Smooth muscle cell (in vitro differentiated cells): Measurements from ENCODE around the gene WASF2. TPM values are rescaled to one million over a fixed set of nuclear protein-coding genes. Genes with fewer than 3 reads are reported as not detected.

Source experiments
- DNase-seq: peaks from one replicate; lab custom pipeline; 2025; ENCODE audit not compliant: unreplicated experiment; lab: John Stamatoyannopoulos, UW
- H2AFZ ChIP-seq: fragments of 200-600 bp; sonication (generic); 2 replicates; pipeline ENCODE4 v1.6.0; 2016; ENCODE audit warnings: antibody characterized with exemption, low read depth, mild to moderate bottlenecking
- H3F3A ChIP-seq: fragments of 200-600 bp; sonication (generic); 2 replicates; pipeline ENCODE4 v1.6.0; 2017; ENCODE audit warnings: antibody characterized with exemption, low read depth
- H3K27ac ChIP-seq: fragments of 200-600 bp; sonication (generic); 2 replicates; pipeline ENCODE4 v1.5.1; 2016; ENCODE audit warnings: low read depth, mild to moderate bottlenecking
- H3K27me3 ChIP-seq: fragments of 200-600 bp; sonication (generic); 2 replicates; pipeline ENCODE4 v1.6.1; 2016; ENCODE audit warnings: low read depth, mild to moderate bottlenecking
- H3K36me3 ChIP-seq: fragments of 200-600 bp; sonication (generic); 2 replicates; pipeline ENCODE4 v1.5.1; 2016; ENCODE audit warnings: low read depth
- H3K4me1 ChIP-seq: fragments of 200-600 bp; sonication (generic); 2 replicates; pipeline ENCODE4 v1.5.1; 2016; ENCODE audit warnings: low read depth
- H3K4me2 ChIP-seq: fragments of 200-600 bp; sonication (generic); 2 replicates; pipeline ENCODE4 v1.6.0; 2016; ENCODE audit warnings: mild to moderate bottlenecking
- H3K4me3 ChIP-seq: fragments of 200-600 bp; sonication (generic); 2 replicates; pipeline ENCODE4 v1.5.1; 2016; ENCODE audit warnings: mild to moderate bottlenecking
- H3K79me2 ChIP-seq: fragments of 200-600 bp; sonication (generic); 2 replicates; pipeline ENCODE4 v1.6.0; 2016; ENCODE audit warnings: low read depth, mild to moderate bottlenecking
- H3K9ac ChIP-seq: fragments of 200-600 bp; sonication (generic); 2 replicates; pipeline ENCODE4 v1.6.0; 2016; ENCODE audit warnings: low read depth
- H3K9me3 ChIP-seq: fragments of 200-600 bp; sonication (generic); replicated peaks from 2 replicates; pipeline ENCODE4 v1.5.1; 2016; ENCODE audit warnings: low read depth
- H4K20me1 ChIP-seq: fragments of 200-600 bp; sonication (generic); 2 replicates; pipeline ENCODE4 v1.6.0; 2016; ENCODE audit warnings: low read depth
- WGBS: methylation state at CpG from one replicate; pipeline ENCODE4 v1.1.7; 2016; ENCODE audit warnings: low lambda C conversion rate; 5-methylcytosine and 5-hydroxymethylcytosine counted together
- polyA plus RNA-seq: library from polyadenylated mRNA; unstranded; fragments of >200 nt; fragmentation: Nextera tagmentation; extraction: Ambion mirVana; gene quantifications from 2 replicates; pipeline ENCODE4 v1.2.1, GENCODE V29; 2016
- total RNA-seq: library from RNA; depleted of rRNA; stranded (reverse); fragments of >200 nt; gene quantifications from 2 replicates; pipeline ENCODE4 v1.2.3, GENCODE V29; 2014
- TF ChIP-seq, protein P1 (sequence below): fragments of 200-600 bp; sonication (generic); IDR thresholded peaks from 2 replicates; pipeline ENCODE4 v1.5.1; 2017; ENCODE audit warnings: borderline replicate concordance, mild to moderate bottlenecking, antibody characterized with exemption; ENCODE audit not compliant: insufficient read depth, poor library complexity, severe bottlenecking

WASF2 gene
- total and polyA plus RNA-seq, 2 experiments from 2014 or later = 34.3 to 46.1 TPM

DNA sequence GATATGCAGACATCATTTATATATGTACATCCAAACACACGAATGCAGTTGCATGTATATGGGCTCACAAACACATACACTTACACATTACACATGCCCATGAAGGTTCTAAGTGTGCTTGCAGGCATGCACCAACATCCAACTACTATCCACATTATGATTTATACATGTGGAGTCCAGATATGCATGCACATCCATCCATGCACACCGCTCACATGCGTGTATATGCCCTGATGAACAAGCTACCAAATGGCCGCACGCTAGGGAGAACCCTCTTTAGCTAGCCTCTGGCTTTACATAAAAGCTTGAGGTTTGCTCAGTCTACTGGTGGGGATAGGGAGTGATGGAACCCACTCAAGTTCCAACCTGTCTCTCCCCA, 89.0 kb downstream of the WASF2 start:
- Histone ChIP-seq H3K9me3 (no peaks in the 10 kb centered on the region), H3F3A (peaks cover 5% of the 10 kb centered on the region), H4K20me1 (no peaks in the 10 kb centered on the region), H2AFZ (no peak overlapping the region), H3K9ac (no peak overlapping the region), H3K4me1 (peaks cover 23% of the 10 kb centered on the region), H3K4me3 (no peak overlapping the region), H3K27ac (no peak overlapping the region), H3K79me2 (no peaks in the 10 kb centered on the region), H3K36me3 (no peaks in the 10 kb centered on the region), H3K27me3 (no peaks in the 10 kb centered on the region), H3K4me2 (no peak overlapping the region)
- TF ChIP-seq, protein P1, sequence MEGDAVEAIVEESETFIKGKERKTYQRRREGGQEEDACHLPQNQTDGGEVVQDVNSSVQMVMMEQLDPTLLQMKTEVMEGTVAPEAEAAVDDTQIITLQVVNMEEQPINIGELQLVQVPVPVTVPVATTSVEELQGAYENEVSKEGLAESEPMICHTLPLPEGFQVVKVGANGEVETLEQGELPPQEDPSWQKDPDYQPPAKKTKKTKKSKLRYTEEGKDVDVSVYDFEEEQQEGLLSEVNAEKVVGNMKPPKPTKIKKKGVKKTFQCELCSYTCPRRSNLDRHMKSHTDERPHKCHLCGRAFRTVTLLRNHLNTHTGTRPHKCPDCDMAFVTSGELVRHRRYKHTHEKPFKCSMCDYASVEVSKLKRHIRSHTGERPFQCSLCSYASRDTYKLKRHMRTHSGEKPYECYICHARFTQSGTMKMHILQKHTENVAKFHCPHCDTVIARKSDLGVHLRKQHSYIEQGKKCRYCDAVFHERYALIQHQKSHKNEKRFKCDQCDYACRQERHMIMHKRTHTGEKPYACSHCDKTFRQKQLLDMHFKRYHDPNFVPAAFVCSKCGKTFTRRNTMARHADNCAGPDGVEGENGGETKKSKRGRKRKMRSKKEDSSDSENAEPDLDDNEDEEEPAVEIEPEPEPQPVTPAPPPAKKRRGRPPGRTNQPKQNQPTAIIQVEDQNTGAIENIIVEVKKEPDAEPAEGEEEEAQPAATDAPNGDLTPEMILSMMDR = no peak
- 96% methylated on average over 5 of the region's 5 CpGs for WGBS
- no peak for DNase-seq

- Histone ChIP-seq H3K4me1 (peaks cover 20% of the 10 kb centered on the region), H3F3A (peaks cover 5% of the 10 kb centered on the region), H3K4me2 (no peak overlapping the region), H3K79me2 (no peaks in the 10 kb centered on the region), H3K9me3 (no peaks in the 10 kb centered on the region), H3K27ac (no peak overlapping the region), H2AFZ (no peak overlapping the region), H4K20me1 (no peaks in the 10 kb centered on the region), H3K4me3 (no peak overlapping the region), H3K9ac (no peak overlapping the region), H3K27me3 (no peaks in the 10 kb centered on the region), H3K36me3 (no peaks in the 10 kb centered on the region)
- TF ChIP-seq, protein P1 = no peak
- no peak for DNase-seq
- 79% methylated on average over 13 of the region's 13 CpGs for WGBS
Observed at GRCh38 chr1:27400082-27400962, 89.6 kb downstream of the WASF2 start.

DNA sequence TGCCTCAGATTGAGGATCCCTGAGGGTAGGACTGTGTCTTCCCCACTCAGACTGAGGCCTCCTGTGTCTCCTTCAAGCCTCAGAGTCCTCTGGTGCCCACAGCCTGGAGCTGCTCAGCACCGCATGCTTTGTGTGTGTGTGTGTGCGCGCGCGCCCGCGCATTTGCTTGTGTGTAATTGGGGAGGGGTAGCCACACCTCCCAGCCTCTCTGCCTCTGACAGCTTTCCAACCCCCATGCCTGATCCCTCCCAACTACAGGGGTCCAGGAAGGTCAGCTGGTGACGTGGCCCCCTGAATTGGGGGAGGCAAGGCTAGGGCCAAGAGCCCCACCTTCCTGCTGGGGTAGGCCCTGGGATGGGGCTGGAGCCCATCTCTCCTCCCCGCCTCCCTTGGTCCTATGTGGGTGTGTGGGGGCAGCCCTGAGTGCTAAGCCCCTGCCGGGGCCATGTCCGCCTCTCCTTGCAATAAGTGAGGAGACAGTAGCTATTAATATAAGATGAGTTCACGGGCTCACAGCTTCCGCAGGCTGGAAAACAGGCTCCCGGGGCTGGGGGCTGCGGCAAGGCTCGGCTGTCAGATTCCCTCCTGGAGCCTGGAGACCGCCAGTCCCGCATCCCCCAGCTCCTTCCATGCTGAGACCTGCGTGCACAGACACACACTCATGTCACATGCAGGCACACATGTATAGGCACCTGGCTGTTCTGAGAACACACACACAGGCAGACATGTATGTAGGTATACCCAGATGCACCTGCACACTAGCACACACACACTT, 90.5 kb downstream of the WASF2 start:
- Histone ChIP-seq H3K9ac (no peak overlapping the region), H3F3A (peaks cover under 1% of the 10 kb centered on the region), H3K79me2 (no peaks in the 10 kb centered on the region), H3K36me3 (no peaks in the 10 kb centered on the region), H3K4me1 (peaks cover 11% of the 10 kb centered on the region), H4K20me1 (no peaks in the 10 kb centered on the region), H3K27ac (no peak overlapping the region), H3K9me3 (no peaks in the 10 kb centered on the region), H3K27me3 (no peaks in the 10 kb centered on the region), H2AFZ (no peak overlapping the region), H3K4me2 (no peak overlapping the region), H3K4me3 (no peak overlapping the region)
- no peak for DNase-seq
- WGBS = 92% methylated on average over 19 of the region's 19 CpGs
- TF ChIP-seq, protein P1 = no peak
